Keratinocyte (primary cell): ENCODE data around the gene VSIG10L2. TPM values are rescaled to one million over a fixed set of nuclear protein-coding genes. Genes with fewer than 3 reads are reported as not detected.

Source experiments
- DNase-seq: peaks from one replicate; pipeline ENCODE4 v3.0.0-alpha.2; 2011; ENCODE audit warnings: low read depth, missing footprints, low spot score
- FAIRE-seq: peaks from 2 replicates; lab custom pipeline; 2011; peaks lifted over from hg19 to GRCh38; lab: Jason Lieb, UNC
- H2AFZ ChIP-seq: 2 replicates; pipeline ENCODE4 v1.6.0; 2012; ENCODE audit warnings: low read length, control low read depth, inconsistent platforms; ENCODE audit not compliant: control insufficient read depth
- H3K27ac ChIP-seq: 2 replicates; pipeline ENCODE4 v1.5.1; 2011; ENCODE audit warnings: low read length; ENCODE audit not compliant: control insufficient read depth, insufficient read depth
- H3K27me3 ChIP-seq: 3 replicates; pipeline ENCODE4 v1.6.0; 2011; ENCODE audit warnings: low read length; ENCODE audit not compliant: control insufficient read depth, insufficient read depth; ENCODE audit errors: extremely low read depth
- H3K36me3 ChIP-seq, 2 experiments: 2 replicates in 1 of 2; 3 replicates in 1 of 2; pipeline ENCODE4 v1.5.1; 2011; ENCODE audit warnings: low read length in 2 of 2, mild to moderate bottlenecking in 1 of 2; ENCODE audit not compliant: control insufficient read depth in 2 of 2, insufficient read depth in 2 of 2; ENCODE audit errors: extremely low read depth in 1 of 2
- H3K4me1 ChIP-seq: 3 replicates; pipeline ENCODE4 v1.5.1; 2011; ENCODE audit warnings: low read length; ENCODE audit not compliant: control insufficient read depth, insufficient read depth; ENCODE audit errors: extremely low read depth
- H3K4me2 ChIP-seq: 3 replicates; pipeline ENCODE4 v1.6.0; 2011; ENCODE audit warnings: low read depth, low read length; ENCODE audit not compliant: control insufficient read depth, insufficient read depth; ENCODE audit errors: extremely low read depth
- H3K4me3 ChIP-seq, 3 experiments: fragments of 200-600 bp in 1 of 3; sonication (generic) in 1 of 3; 2 replicates in 2 of 3; 3 replicates in 1 of 3; pipeline ENCODE4 v1.5.1; 2011 to 2016; ENCODE audit warnings: low read length in 3 of 3, mild to moderate bottlenecking in 3 of 3, control low read depth in 2 of 3, inconsistent platforms in 1 of 3, low read depth in 1 of 3, mixed read lengths in 1 of 3, mixed run types in 1 of 3, moderate library complexity in 1 of 3; ENCODE audit not compliant: control insufficient read depth in 2 of 3, insufficient read depth in 2 of 3; ENCODE audit errors: extremely low read depth in 1 of 3
- H3K79me2 ChIP-seq: 2 replicates; pipeline ENCODE4 v1.6.0; 2012; ENCODE audit warnings: low read length; ENCODE audit not compliant: control insufficient read depth, insufficient read depth
- H3K9ac ChIP-seq: 3 replicates; pipeline ENCODE4 v1.6.0; 2011; ENCODE audit warnings: low read length; ENCODE audit not compliant: control insufficient read depth, insufficient read depth; ENCODE audit errors: extremely low read depth
- H3K9me1 ChIP-seq: 3 replicates; pipeline ENCODE4 v1.6.0; 2011; ENCODE audit warnings: low read length; ENCODE audit not compliant: control insufficient read depth, insufficient read depth; ENCODE audit errors: extremely low read depth
- H3K9me3 ChIP-seq: 2 replicates; pipeline ENCODE4 v1.5.1; 2012; ENCODE audit warnings: low read depth, low read length; ENCODE audit not compliant: control insufficient read depth
- H4K20me1 ChIP-seq: 3 replicates; pipeline ENCODE4 v1.6.0; 2011; ENCODE audit warnings: low read length; ENCODE audit not compliant: control insufficient read depth, insufficient read depth; ENCODE audit errors: extremely low read depth
- EZH2 ChIP-seq: IDR thresholded peaks from one replicate; pipeline ENCODE4 v1.6.1; 2012; ENCODE audit warnings: inconsistent platforms, mild to moderate bottlenecking, low read length, moderate library complexity
- dilution Hi-C: fragments of 300-500 bp; cut with MboI; formaldehyde crosslinking; loops from one replicate; pipeline ENCODE4 v1.7.0; 2020; ENCODE audit warnings: low sequenced_read_pairs; ENCODE audit not compliant: extremely low pct_ligation_motif_present
- polyA plus RNA-seq, 5 experiments: library from polyadenylated mRNA; depleted of rRNA in 3 of 5; stranded (reverse) in 3 of 5; stranded (forward) in 1 of 5; unstranded in 1 of 5; fragments of >200 nt; gene quantifications; 1 replicate in 1 of 5; 2 replicates in 3 of 5; 3 replicates in 1 of 5; pipeline versions ENCODE4 v1.2.1 to v1.2.3, GENCODE V29; 2011 to 2012; ENCODE audit warnings: missing spikeins in 2 of 5, low read depth in 1 of 5, low replicate concordance in 1 of 5
- TF ChIP-seq, protein P1 (sequence below), 3 experiments: IDR thresholded peaks in 1 of 3; conservative IDR thresholded peaks in 1 of 3; optimal IDR thresholded peaks in 1 of 3; 2 replicates in 2 of 3; 3 replicates in 1 of 3; pipeline versions ENCODE3 to v1.5.1; 2011; ENCODE audit warnings: low read length in 3 of 3, mild to moderate bottlenecking in 3 of 3, moderate library complexity in 2 of 3, control low read depth in 1 of 3, inconsistent platforms in 1 of 3; ENCODE audit not compliant: insufficient read depth in 2 of 3; ENCODE audit errors: extremely low read depth in 1 of 3

Gene VSIG10L2
- polyA plus RNA-seq, 1 donor (not counting 4 experiments of a cell fraction or from before 2014, with no cell fraction given): 0.09 TPM

- no peaks in the 10 kb centered on the region for H3K9me3 ChIP-seq
- H3K27ac ChIP-seq: no peak overlapping the region
- DNase-seq: no peak
- dilution Hi-C loops: no loop called here
- H3K9me1 ChIP-seq: no peaks in the 10 kb centered on the region
- no peak for TF ChIP-seq EZH2
- TF ChIP-seq, protein P1, sequence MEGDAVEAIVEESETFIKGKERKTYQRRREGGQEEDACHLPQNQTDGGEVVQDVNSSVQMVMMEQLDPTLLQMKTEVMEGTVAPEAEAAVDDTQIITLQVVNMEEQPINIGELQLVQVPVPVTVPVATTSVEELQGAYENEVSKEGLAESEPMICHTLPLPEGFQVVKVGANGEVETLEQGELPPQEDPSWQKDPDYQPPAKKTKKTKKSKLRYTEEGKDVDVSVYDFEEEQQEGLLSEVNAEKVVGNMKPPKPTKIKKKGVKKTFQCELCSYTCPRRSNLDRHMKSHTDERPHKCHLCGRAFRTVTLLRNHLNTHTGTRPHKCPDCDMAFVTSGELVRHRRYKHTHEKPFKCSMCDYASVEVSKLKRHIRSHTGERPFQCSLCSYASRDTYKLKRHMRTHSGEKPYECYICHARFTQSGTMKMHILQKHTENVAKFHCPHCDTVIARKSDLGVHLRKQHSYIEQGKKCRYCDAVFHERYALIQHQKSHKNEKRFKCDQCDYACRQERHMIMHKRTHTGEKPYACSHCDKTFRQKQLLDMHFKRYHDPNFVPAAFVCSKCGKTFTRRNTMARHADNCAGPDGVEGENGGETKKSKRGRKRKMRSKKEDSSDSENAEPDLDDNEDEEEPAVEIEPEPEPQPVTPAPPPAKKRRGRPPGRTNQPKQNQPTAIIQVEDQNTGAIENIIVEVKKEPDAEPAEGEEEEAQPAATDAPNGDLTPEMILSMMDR (optimal IDR thresholded peaks at IDR 0.05 in 1 of 3, IDR thresholded peaks at IDR 0.05 in 1 of 3, conservative IDR thresholded peaks at IDR 0.05 in 1 of 3; ENCODE audit: extremely low read depth in 1 of 3, insufficient read depth in 2 of 3, low read length in 3 of 3): no peak
- peaks cover 4% of the 10 kb centered on the region for H3K27me3 ChIP-seq
- FAIRE-seq: no peak
- no peak overlapping the region for H3K4me2 ChIP-seq
- no peaks in the 10 kb centered on the region for H3K79me2 ChIP-seq
- H4K20me1 ChIP-seq: no peaks in the 10 kb centered on the region
- no peak overlapping the region for H3K9ac ChIP-seq
- H2AFZ ChIP-seq: no peak overlapping the region
- H3K4me3 ChIP-seq: no peak overlapping the region
- peaks cover 4% of the 10 kb centered on the region for H3K4me1 ChIP-seq
- no peaks in the 10 kb centered on the region for H3K36me3 ChIP-seq
Measured at GRCh38 chr11:125960771-125961170, 14.9 kb downstream of the VSIG10L2 start.

GRCh38 chr11:125967515-125967914 is 21.7 kb downstream of the VSIG10L2 start:
- no peak overlapping the region for H3K9ac ChIP-seq

More at GRCh38 chr11:125967515-125967914, 21.7 kb downstream of the VSIG10L2 start:
- Histone ChIP-seq H2AFZ (no peak overlapping the region), H4K20me1 (no peaks in the 10 kb centered on the region), H3K4me1 (peaks cover 14% of the 10 kb centered on the region), H3K4me2 (no peak overlapping the region), H3K36me3 (no peaks in the 10 kb centered on the region), H3K9me1 (no peaks in the 10 kb centered on the region), H3K9me3 (no peaks in the 10 kb centered on the region), H3K4me3 (no peak overlapping the region), H3K27me3 (no peaks in the 10 kb centered on the region), H3K27ac (no peak overlapping the region), H3K79me2 (no peaks in the 10 kb centered on the region)
- DNase-seq (no peak), FAIRE-seq (no peak)
- TF ChIP-seq, protein P1 (optimal IDR thresholded peaks at IDR 0.05 in 1 of 3, IDR thresholded peaks at IDR 0.05 in 1 of 3, conservative IDR thresholded peaks at IDR 0.05 in 1 of 3; ENCODE audit: extremely low read depth in 1 of 3, insufficient read depth in 2 of 3, low read length in 3 of 3): no peak
- TF ChIP-seq EZH2: no peak
- dilution Hi-C loops: no loop called here
